Right ventricle myocardium inferior (tissue), 1 donor: ENCODE data around the gene FMN2. TPM values are rescaled to one million over a fixed set of nuclear protein-coding genes. Genes with fewer than 3 reads are reported as not detected.

Experiments used
- ATAC-seq: fragments of 200-7000 bp; cut with Tn5 transposase; one replicate; pipeline ENCODE4 v1.9.1; 2020; ENCODE audit warnings: mild to moderate bottlenecking, moderate library complexity
- DNase-seq: peaks from one replicate; pipeline ENCODE4 v3.0.0; 2021; ENCODE audit errors: missing footprints
- intact Hi-C: fragments of 100-400 bp; cut with DNase I; formaldehyde crosslinking; loops from one replicate; pipeline ENCODE4 v1.11.0; 2022
- total RNA-seq: library from RNA; stranded (reverse); fragmentation: NEBNext Ultra II Directional; extraction: Animal tissue kit (Norgen Biotek cat#: 25700); gene quantifications from one replicate; pipeline ENCODE4 v1.2.1, GENCODE V29; 2021
- donor health status: DM: no; HTN: yes; CAD: no; lungs with severe emphysema.

FMN2 gene
- total RNA-seq, 1 donor from 2014 or later: not detected

DNA sequence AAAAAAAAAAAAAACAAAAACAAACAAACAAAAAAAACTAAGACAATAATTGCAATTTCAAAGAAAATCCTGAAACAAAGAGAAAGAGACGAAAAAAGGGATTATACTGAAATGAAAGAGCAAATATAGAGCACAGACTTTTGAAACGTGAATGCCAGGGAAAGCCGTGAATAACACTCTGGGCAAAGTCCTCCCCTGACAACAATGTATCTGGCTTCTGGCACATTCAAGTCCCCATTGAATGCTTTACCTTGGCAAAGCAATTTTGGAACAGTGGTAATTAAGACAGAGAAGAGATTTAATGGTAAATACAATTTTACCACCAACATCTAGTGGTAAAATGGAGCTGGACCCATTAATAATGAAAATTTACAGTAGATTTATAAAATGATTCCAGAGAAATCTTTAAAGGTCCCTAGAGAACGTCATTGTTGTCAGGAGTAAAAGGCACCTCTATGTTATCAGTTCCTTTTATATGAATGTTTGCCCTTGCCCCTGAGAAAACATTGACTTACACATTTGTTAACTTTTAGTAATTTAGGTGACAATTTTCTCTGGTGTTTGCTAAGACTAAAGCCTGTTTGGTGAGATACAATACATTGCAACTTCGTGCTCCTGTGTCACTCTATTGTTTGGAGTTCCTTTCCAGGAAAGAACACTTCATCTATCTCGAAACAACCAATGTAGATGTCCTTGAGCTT lies 430.6 kb downstream of the FMN2 start:
- ATAC-seq (no peak), DNase-seq (no peak)
- intact Hi-C loops: no loop called here

DNA sequence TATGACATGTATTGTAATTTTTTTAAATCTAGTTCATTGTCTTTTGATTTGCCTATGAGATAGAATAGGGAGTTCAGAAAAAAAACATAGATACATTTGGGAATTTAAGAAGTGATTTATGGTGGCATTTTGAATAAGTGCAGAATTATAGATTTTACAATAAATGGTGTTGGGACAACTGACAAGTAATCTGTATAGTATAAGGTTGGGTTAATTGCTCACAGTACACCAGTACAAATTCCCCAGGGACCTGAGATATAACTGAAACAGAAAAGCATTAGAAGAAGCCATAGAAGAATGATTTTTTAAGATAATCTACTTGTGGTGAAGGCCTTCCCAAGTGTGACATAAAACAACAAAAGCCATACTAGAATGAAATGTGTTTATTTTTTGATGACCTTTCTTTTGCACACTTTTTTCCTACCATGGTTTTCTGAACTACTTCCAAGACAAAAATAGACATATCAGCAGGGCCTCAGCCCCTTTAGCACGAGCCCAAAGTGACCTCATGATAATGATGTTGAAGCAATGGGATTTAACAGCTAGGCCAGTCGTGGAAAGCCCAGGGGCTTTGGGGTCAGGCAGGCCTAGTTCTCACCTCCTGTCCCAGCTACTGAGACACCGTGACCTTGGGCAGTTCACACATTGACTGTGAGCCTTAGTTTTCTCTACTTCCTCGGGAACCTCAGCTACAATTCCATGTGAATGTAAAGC lies 432.8 kb downstream of the FMN2 start:
- no peak for DNase-seq
- intact Hi-C loops: no loop called here
- ATAC-seq: no peak
